Measurements from ENCODE around the gene CELA2A.
A peak's percentile ranks its signal among the peaks of the same experiment; 100 is the strongest.
"Not testable (repeated sequence)": the region's sequence is repeated elsewhere in the genome, so short reads cannot be mapped to it uniquely, and the experiment has no call there.

The CELA2A gene

DNA sequence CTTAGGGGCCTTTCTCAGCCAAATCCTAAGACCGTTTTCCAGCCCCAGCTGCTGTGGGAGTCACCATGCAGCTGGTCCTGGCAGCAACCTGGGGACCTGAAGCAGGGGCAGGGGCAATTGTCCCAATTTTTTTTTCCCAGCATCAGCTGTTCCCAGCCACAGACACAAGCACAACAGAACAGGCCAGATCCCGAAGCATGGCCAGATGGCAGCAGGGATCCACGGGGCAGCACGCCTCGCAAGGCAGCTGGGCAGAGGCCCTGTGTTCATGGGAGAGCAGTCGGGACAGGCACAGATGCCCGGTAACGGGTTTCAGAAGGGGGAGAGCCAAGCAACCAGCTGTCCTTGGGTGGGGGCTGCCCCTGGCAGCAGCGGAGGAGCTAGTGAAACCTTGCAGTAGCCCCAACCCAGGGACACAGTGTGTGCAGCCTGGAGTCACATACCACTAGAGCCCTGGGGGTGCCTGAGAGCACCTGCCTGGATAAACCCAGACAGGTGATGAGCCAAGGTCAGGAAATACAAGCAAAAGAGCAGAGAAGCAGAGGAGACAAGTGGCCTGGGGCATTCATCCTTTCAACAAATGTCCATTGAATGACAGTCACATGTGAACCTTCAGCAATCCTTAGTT lies 13.4 kb downstream of the CELA2A start:
- not testable (repeated sequence) for DNase-seq

DNA sequence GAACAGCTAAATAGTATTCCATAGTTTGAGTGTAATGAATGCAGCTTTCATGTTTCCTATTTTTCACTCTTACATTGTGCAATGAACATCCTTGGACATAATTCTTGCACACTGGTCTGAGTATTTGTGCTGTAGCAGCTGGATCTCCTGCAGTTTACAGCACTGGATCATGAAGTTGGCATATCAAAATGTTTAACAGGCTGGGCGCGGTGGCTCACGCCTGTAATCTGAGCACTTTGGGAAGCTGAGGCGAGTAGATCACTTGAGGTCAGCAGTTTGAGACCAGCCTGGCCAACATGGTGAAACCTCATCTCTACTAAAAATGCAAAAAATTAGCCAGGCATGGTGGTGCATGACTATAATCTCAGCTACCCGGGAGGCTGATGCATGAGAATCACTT lies 14.5 kb downstream of the CELA2A start:
- not testable (repeated sequence) for DNase-seq

DNA sequence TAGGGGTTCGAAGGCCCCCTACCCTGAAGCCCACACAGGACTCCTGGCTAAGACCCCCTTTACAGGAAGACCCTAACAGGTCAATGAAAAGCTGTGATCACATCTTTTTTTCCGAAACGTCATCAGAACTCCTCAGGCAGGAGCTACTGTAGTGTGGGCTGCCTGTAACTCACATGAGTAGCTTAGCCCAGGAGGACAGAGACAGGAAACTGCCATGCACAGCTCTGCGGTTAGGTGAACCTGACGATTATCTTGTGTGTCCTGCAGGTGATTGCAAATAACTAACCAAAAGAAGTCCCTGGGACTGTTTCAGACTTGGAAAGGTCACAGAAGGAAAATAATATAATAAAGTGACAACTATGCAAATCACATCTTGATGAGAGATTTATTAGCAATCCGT lies 15.2 kb downstream of the CELA2A start:
- DNase-seq: not testable (repeated sequence)

DNA sequence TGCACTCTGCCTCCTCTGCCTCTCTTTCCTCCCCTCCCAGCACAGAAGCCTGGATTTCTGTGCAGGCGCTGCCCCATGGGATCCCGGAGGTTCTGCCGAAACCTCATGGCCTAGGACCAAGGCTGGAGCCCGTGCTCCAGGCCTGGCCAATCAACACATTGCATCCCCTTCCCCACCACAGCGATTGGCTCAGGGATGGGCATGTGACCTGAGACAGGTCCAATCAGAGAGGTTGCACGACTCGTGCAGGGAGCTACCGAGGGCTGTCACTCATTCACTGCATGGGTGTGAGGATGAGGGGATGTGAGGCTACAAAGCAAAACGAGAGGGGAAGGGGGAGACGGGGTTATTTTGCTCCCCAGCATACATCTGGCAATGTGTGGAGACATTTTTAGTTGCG lies 16.1 kb downstream of the CELA2A start:
- DNase-seq: no peak

DNA sequence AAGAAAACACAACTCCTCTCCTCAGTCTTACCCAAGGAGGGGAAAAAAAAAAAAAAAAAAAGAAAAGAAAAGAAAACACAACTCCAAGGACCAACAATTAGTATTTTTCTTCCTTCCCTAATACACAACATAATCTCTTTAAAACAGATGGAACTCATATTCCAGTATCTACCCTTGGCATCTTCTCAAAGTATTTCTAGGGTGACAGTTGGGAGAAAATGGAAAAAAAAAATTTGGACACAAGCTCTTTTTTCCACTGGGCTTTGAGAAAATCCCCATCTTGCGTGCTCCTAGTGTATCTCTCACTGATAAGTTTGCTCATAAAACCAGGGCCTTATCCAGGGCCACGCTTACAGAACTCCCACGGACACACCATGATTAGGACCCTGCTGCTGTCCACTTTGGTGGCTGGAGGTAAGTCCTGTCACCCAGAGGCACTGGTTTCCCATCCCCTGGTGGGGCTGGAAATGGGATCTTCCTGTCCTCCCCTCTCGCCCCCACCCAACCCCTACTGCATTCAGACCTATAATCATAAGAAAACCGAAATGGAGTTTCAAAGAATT lies 19.3 kb downstream of the CELA2A start, which contains the start of gene CELA2B:
Gene CELA2B, plus strand, starts transcription at position 353 of the 563 bp plus-strand sequence. Its CDS starts 22 bp downstream, at position 375.
- DNase-seq: no peak

DNA sequence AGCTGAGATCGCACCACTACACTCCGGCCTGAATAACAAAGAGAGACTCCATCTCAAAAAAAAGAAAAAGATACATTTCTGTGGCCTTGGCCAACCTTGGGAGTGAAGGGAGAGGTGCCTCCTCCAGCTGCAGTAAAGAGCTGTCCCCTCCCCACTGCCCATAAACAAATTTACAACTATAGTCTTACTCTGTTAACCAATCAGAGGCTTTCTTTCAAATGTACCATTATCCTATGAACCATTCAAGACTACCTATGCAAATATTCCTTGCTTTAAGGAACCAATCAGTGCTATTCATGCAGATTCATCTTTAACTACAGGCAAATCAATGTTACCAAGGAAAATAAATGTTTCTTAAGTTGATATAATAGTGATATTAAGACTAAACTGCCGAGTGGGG lies 20.4 kb downstream of the CELA2A start:
- no peak for DNase-seq

DNA sequence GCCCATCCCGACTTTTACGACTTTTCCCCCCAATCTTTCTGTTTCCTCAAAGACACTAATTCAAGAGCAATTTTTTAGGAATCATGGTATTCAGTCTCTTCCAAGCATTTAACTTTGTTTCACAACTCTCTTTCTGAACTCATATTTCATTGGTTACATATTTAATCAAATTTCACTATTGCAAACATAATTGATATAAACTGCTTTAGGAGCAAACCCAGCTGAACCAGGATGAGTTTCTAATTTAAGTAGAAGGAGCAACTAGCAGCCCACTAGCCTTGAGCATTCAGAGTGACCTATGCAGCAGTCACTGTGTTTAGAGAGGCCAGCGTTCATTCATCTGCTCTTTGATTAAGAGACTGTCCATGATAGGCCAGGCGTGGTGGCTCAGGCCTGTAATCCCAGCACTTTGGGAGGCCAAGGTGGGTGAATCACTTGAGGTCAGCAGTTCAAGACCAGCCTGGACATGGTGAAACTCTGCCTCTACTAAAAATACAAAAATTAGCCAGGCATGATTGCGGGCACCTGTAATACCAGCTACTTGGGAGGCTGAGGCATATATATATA lies 21.2 kb downstream of the CELA2A start:
- DNase-seq: no peak

DNA sequence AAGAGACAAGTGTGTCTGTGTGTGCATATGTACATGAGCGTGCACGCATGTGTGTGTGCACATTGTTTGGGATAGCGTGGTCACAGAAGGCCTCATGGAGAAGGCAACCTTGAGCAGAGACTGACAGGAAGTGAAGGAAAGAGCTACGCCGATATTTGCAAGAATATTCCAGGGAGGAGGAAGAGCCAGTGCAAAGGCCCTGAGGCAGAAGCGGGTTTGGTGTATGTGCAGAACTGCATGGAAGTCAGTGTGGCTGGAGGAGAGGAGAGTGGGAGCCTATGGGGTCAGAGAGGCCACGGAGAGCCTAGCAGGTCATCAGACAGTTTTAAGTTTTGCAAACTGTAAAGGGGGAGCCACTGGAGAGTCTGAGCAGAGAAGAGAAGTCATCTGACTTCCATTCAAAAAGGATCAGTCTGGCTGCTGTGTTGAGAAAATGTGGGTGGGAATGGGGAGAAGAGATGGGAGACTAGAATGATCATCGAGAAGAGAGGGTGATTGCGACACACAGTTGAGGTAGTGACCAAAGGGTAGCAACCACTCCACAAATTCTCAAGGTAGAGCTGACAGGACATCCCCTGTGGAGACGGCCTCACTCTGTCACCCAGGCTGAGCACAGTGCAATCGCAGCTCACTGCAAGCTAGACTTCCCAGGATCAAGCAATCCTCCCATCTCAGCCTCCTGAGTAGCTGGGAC lies 23.3 kb downstream of the CELA2A start:
- no peak for DNase-seq

DNA sequence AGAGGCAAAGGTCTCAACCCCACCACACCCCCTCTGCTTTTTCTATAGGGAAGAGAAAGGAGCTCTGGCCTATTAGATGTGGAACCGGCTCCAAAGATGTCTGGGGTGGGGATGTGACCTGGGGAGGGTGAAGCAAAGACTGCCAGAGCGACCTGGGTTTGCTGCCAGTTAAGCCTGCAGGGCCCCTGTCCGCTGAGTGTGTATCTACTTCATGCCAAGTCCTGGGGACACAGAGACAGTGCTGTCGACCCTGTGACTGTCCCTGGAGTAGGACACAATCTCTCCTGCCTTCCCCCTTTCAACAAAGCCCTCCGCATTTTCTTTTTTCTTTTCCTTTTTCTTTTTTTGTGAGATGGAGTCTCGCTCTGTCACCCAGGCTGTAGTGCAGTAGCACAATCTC lies 25.9 kb downstream of the CELA2A start:
- not testable (repeated sequence) for DNase-seq

DNA sequence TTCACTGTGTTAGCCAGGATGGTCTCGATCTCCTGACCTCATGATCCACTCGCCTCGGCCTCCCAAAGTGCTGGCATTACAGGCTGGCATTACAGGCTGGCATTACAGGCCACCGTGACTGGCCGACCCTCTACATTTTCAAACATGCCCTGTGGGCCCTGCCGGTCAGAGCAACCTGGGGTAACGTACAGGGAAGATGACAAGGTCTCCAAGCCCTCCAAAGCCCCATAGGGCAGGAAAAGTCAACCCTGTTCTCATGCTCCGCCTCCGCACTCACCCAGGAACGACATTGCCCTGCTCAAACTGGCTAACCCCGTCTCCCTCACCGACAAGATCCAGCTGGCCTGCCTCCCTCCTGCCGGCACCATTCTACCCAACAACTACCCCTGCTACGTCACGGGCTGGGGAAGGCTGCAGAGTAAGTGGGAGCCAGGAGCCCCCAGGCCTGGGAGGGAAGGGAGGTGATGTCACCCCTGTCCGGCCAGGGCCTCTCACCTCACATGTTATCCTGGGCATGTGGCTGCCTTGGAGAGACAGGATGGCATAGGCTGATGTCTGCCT lies 26.5 kb downstream of the CELA2A start:
- not testable (repeated sequence) for DNase-seq

DNA sequence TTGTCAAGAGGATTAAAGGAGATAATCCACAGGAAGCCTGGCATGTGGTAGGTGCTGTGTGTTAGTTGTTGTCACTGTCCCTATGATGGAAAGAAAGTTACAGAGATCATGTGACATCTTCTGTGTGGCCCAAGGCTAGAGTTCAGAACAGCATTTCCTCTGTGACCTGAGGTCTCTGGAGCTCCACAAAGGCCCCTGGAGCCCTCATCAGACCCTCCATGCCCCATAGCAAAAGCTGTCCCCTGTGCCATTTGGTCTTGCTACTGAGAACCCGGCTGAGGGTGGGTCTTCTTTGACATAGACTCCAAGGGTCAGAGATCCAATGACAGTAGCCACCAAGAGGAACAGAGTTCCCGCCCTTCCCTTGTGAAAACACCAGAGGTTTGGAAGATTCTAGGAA lies 27.4 kb downstream of the CELA2A start:
- DNase-seq: no peak

DNA sequence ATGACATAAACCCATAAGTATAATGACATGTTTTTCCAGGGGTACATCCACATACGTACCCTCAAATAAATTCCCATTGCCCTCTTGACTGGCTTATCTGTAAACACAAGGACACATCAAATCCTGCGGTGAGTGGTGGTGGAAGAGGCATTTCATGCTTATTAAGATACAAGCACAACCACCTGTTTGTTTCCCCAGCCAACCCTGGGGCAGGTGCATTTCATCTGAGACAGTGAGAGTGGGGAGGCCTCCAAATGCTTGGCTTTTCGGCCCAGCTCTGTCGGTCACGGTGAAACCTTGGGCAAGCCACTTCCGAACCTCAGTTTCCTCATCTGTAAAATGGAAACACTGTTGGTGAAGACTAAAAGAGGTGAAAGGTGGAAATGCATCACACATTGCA lies 27.9 kb downstream of the CELA2A start:
- not testable (repeated sequence) for DNase-seq

DNA sequence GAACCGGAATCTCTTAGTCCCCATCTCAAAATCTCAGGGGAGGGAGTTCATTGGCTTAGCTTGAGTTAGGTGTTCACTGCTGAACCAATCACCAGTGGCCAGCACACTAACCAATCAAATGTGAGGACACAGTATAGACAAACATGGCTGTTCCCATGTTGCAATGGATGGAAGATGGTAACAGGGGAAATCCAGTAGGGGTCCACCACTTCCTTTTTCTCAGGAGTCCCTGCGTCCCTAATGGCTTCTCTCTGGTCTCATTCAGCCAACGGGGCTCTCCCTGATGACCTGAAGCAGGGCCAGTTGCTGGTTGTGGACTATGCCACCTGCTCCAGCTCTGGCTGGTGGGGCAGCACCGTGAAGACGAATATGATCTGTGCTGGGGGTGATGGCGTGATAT lies 29.1 kb downstream of the CELA2A start:
- no peak for DNase-seq

DNA sequence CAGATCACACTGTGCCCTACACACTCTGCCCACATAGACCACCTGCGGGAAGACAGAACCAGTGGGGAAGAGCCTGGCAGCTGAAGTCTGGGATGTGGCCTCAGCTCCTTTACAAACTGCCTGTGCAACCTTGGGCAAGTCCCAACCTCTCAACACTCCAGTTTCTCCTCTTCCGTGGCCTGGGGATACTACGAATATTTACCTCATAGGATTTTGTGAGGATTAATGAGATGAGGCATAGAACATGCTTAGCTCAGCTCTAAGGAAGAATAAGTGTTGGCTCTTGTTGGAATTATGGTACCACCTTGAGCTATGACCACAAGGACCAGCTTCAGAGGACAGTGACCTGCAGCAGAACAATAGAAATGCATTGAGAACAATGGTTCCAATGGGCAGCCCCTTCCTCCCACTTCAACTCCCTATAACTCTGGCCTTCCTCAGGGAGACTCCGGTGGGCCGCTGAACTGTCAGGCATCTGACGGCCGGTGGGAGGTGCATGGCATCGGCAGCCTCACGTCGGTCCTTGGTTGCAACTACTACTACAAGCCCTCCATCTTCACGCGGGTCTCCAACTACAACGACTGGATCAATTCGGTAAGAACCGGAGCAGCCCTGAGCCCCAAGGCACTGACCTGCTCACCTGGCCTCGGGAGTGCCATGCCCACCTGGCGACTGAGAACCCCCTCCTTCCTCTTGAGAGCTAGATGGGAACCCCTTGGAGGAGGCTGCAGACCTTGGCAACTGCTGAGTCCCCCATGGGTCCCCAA lies 30.5 kb downstream of the CELA2A start:
- not testable (repeated sequence) for DNase-seq

DNA sequence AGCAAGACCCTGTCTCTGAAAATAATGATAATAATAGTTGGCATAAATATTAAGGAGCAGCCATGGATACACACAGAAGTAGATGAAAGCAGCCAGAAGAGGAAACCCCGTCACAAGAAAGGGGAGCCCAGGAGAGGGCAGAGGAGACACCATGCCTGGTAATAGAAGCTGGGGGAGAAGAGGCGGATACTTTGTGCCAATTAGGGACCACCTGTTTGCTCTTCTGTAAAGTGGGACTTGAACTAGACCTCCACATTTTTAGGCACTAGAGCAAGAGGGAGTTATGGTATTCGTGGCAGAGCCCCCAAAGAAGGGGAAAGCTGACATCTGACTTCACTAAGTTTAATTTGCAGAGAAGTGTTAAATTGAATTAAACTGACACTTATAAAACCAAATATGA lies 31.8 kb downstream of the CELA2A start:
- DNase-seq: no peak

DNA sequence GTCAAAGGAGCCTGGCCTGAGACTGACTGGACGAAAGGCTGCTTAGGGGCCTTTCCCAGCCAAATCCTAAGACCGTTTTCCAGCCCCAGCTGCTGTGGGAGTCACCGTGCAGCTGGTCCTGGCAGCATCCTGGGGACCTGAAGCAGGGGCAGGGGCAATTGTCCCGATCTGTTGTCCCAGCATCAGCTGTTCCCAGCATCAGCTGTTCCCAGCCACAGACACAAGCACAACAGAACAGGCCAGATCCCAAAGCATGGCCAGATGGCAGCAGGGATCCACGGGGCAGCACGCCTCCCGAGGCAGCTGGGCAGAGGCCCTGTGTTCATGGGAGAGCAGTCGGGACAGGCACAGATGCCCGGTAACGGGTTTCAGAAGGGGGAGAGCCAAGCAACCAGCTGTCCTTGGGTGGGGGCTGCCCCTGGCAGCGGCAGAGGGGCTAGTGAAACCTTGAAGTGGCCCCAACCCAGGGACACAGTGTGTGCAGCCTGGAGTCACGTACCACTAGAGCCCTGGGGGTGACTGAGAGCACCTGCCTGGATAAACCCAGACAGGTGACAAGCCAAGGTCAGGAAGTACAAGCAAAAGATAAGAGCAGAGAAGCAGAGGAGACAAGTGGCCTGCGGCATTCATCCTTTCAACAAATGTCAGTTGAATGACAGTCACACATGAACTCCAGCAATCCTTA lies 32.7 kb downstream of the CELA2A start:
- peak; percentile 27 to 56 for DNase-seq

DNA sequence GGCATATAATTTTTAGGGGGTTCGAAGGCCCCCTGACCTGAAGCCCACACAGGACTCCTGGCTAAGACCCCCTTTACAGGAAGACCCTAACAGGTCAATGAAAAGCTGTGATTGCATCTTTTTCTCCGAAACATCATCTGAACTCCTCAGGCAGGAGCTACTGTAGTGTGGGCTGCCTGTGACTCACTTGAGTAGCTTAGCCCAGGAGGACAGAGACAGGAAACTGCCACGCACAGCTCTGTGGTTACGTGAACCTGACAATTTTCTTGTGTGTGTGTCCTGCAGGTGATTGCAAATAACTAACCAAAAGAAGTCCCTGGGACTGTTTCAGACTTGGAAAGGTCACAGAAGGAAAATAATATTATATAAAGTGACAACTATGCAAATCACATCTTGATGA lies 34.5 kb downstream of the CELA2A start:
- not testable (repeated sequence) for DNase-seq

DNA sequence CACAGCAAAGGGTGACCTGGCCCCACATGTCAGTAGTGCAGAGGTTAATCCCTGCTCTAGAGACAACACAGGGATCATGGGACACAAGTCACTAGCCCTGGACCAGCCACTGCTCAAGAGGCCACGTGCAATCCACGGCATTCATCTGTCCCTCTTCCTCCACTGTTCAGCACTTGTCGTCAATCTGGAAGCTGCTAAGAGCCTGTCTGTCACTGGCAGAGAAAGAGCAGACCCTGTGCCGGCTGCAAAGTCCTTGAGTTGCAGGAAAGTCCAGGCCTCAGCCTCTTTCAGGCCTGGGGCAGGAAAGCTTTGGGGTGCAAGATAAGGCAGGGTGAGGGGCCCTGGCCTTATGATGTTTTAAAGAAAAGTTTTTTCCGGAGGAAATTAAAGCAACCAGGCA lies 36.1 kb downstream of the CELA2A start:
- no peak for DNase-seq

DNA sequence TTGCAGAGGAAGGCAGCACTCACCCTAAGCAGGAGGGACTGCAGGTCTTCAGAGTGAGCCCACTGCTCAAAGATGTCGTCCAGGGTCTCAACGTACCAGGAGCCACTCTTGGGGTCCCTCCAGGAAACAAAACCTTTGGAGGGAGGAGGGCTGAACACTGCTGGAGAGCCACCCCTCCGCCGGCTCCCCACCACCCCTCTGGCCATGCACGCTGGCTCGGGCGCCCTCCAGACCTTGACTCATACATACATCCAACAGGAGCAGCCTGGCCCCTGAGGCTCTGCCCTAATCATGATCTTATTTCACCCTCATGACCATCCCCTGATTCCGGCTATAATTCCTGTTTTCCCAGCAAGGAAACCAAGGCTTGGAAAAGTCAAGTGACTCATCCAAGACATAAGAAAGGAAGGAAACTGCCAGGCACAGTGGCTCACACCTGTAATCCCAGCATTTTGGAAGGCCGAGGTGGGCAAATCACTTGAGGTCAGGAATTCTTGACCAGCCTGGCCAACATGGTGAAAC lies 37.4 kb downstream of the CELA2A start:
- no peak for DNase-seq

DNA sequence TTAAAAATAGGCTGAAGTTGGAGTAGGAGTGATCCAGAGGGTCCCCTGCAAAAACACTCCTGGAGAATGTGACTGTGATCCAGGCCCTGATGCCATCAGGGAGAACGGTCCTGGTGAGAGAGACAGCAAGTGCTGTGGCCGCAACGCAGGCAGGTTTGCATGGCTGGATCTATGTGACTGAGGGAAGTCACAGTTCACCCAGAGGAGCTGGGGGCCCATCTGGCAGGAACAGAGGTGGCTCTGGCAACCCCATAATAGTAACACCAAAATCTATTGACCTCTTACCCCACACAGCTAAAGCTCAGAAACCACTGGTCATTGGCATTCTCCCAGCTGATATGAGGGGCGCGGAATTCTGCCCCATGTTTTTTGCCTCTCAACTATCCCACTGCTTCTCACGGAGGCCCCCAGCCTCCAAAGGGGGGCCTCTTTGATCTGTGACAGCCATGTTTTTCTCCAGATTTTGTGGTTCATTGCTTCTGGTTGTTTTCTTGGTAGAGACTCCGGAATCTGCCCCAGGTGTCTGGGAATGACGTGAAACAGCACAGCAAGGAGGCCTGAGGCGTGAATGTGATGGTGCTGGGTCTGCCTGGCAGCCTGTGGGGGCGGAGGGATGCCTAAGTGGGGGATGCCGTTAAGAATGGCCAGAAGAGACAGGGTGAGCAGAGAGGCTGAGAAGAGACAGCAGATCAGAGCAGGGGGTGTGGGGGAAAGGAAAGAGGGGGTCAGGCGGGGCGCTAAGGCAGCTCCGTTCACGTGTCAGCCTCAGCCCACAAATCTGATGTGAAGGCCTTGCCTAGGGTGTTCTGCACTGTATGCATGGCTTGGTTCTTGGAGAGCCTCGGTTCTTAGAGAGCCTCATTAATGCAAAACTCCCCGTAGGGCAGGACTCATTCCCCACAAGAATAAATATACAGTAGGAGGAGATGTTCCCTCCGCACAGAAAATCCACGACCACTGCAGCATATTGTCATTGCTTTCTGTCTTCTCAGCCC lies 43.9 kb downstream of the CELA2A start:
- no peak for DNase-seq

Measured in NCI-H187 (cell line).